ENCODE data around the gene DNAI2.

DNA sequence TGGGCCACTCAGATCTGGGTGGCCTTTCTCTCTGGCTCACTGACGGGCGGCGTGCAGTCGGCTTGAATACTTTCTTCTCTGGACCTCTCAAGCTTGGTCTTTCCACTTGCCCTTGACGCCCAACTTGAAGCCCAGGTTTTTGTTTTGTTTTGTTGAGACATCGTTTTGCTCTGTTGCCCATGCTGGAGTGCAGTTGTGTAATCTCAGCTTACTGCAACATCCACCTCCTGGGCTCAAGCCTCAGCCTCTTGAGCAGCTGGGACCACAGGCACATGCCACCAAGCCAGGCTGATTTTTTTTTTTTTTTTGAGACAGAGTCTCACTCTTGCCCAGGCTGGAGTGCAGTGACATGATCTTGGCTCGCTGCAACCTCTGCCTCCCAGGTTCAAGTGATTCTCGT is 29.3 kb downstream of the DNAI2 start:
- TF ChIP-seq, protein P1, sequence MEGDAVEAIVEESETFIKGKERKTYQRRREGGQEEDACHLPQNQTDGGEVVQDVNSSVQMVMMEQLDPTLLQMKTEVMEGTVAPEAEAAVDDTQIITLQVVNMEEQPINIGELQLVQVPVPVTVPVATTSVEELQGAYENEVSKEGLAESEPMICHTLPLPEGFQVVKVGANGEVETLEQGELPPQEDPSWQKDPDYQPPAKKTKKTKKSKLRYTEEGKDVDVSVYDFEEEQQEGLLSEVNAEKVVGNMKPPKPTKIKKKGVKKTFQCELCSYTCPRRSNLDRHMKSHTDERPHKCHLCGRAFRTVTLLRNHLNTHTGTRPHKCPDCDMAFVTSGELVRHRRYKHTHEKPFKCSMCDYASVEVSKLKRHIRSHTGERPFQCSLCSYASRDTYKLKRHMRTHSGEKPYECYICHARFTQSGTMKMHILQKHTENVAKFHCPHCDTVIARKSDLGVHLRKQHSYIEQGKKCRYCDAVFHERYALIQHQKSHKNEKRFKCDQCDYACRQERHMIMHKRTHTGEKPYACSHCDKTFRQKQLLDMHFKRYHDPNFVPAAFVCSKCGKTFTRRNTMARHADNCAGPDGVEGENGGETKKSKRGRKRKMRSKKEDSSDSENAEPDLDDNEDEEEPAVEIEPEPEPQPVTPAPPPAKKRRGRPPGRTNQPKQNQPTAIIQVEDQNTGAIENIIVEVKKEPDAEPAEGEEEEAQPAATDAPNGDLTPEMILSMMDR (IDR thresholded peaks at IDR 0.05): no peak
- no peak for TF ChIP-seq EZH2phosphoT487 (IDR thresholded peaks at IDR 0.05; ENCODE audit: borderline replicate concordance, low read depth)
- no peak for TF ChIP-seq RAD21 (IDR thresholded peaks at IDR 0.05; ENCODE audit: low read length)
- TF ChIP-seq, protein P2, sequence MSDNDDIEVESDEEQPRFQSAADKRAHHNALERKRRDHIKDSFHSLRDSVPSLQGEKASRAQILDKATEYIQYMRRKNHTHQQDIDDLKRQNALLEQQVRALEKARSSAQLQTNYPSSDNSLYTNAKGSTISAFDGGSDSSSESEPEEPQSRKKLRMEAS (IDR thresholded peaks at IDR 0.05; ENCODE audit: low read depth): no peak
- TF ChIP-seq RFX5 (IDR thresholded peaks at IDR 0.05; ENCODE audit: low read length): no peak
- no peak for TF ChIP-seq POLR2AphosphoS5 (IDR thresholded peaks at IDR 0.05; ENCODE audit: low read depth, low read length)
- no peak for TF ChIP-seq CHD2 (IDR thresholded peaks at IDR 0.05; ENCODE audit: low read length, partially characterized antibody)

Measured in SK-N-SH (cell line).